GM12878 (cell line): ENCODE data around the gene UROC1. TPM values are rescaled to one million over a fixed set of nuclear protein-coding genes. Genes with fewer than 3 reads are reported as not detected.

ENCODE experiments used
- ATAC-seq: fragments of 200-7000 bp; cut with Tn5 transposase; 3 replicates; pipeline ENCODE4 v1.9.1; 2020; ENCODE audit warnings: mild to moderate bottlenecking, moderate library complexity
- BruUV-seq: library from RNA; stranded (reverse); fragments of 400-500 nt; replicated peaks from 2 replicates; lab custom pipeline; 2021; lab: Mats Ljungman, UMichigan
- CTCF ChIA-PET: fragments of 300-600 bp; sonication (Branson Sonifier 250); formaldehyde crosslinking; extraction: SDS; loops from one replicate; lab custom pipeline; 2021; ENCODE audit warnings: inconsistent platforms; lab: Yijun Ruan, JAX
- POLR2A ChIA-PET: fragments of 350-600 bp; formaldehyde crosslinking; extraction: SDS; loops from one replicate; lab custom pipeline; 2021; ENCODE audit warnings: inconsistent platforms; lab: Charles Lee
- RAD21 ChIA-PET: fragments of 300-600 bp; sonication (Branson Sonifier 250); formaldehyde crosslinking; loops from one replicate; lab custom pipeline; 2023; ENCODE audit warnings: antibody characterized with exemption; ENCODE audit not compliant: unreplicated experiment; lab: Charles Lee
- SMC1A ChIA-PET: fragments of 300-600 bp; sonication (Branson Sonifier 250); formaldehyde crosslinking; loops from one replicate; lab custom pipeline; 2023; ENCODE audit not compliant: unreplicated experiment, uncharacterized antibody; lab: Charles Lee
- DNase-seq: peaks from one replicate; pipeline ENCODE4 v3.0.0-alpha.2; 2011; ENCODE audit warnings: low read depth, low spot score
- FAIRE-seq: peaks from 3 replicates; lab custom pipeline; 2011; peaks lifted over from hg19 to GRCh38; lab: Jason Lieb, UNC
- H2AFZ ChIP-seq: 2 replicates; pipeline ENCODE4 v1.6.0; 2011; ENCODE audit warnings: low read depth, low read length, control low read depth; ENCODE audit not compliant: control insufficient read depth
- H3K27ac ChIP-seq: 2 replicates; pipeline ENCODE4 v1.5.1; 2011; ENCODE audit warnings: control low read depth; ENCODE audit not compliant: control insufficient read depth, insufficient read depth
- H3K27me3 ChIP-seq, 2 experiments: replicated peaks in 1 of 2; 2 replicates each; pipeline versions ENCODE4 v1.6.0 to v1.6.1; 2011; ENCODE audit warnings: low read length in 1 of 2; ENCODE audit not compliant: control insufficient read depth in 2 of 2, insufficient read depth in 2 of 2
- H3K36me3 ChIP-seq, 2 experiments: 2 replicates each; pipeline ENCODE4 v1.5.1; 2011; ENCODE audit warnings: low read length in 1 of 2; ENCODE audit not compliant: control insufficient read depth in 2 of 2, insufficient read depth in 2 of 2
- H3K4me1 ChIP-seq: 2 replicates; pipeline ENCODE4 v1.6.1; 2011; ENCODE audit warnings: mild to moderate bottlenecking, low read length, moderate library complexity, mixed read lengths; ENCODE audit not compliant: control insufficient read depth, insufficient read depth
- H3K4me2 ChIP-seq: 2 replicates; pipeline ENCODE4 v1.6.0; 2011; ENCODE audit warnings: control low read depth; ENCODE audit not compliant: control insufficient read depth, insufficient read depth
- H3K4me3 ChIP-seq: fragments of 200-600 bp; sonication (generic); 2 replicates; pipeline ENCODE4 v1.5.1; 2016
- H3K79me2 ChIP-seq: 2 replicates; pipeline ENCODE4 v1.6.0; 2011; ENCODE audit warnings: low read length; ENCODE audit not compliant: control insufficient read depth, insufficient read depth
- H3K9ac ChIP-seq: 2 replicates; pipeline ENCODE4 v1.8.0; 2011; ENCODE audit warnings: low read length, control low read depth, mixed read lengths; ENCODE audit not compliant: control insufficient read depth, insufficient read depth
- H3K9me3 ChIP-seq: replicated peaks from 3 replicates; pipeline ENCODE4 v1.5.1; 2011; ENCODE audit warnings: mild to moderate bottlenecking, low read length; ENCODE audit not compliant: control insufficient read depth, insufficient read depth
- H4K20me1 ChIP-seq: 2 replicates; pipeline ENCODE4 v1.6.0; 2011; ENCODE audit not compliant: control insufficient read depth, insufficient read depth
- FOS ChIP-seq: IDR thresholded peaks from 3 replicates; pipeline ENCODE4 v1.6.1; 2011; ENCODE audit warnings: borderline replicate concordance; ENCODE audit not compliant: insufficient read length; ENCODE audit errors: extremely low read depth
- GABPA ChIP-seq: IDR thresholded peaks from 2 replicates; pipeline ENCODE4 v1.6.1; 2014; ENCODE audit warnings: antibody characterized with exemption, low read depth, mild to moderate bottlenecking, inconsistent platforms
- MYB ChIP-seq: fragments of 150-350 bp; IDR thresholded peaks from 2 replicates; pipeline ENCODE4 v1.6.1; 2014; ENCODE audit warnings: mild to moderate bottlenecking, low read depth, low read length, borderline replicate concordance
- NBN ChIP-seq: fragments of 450-650 bp; IDR thresholded peaks from 2 replicates; pipeline ENCODE4 v1.6.1; 2016
- POLR2A ChIP-seq: IDR thresholded peaks from 2 replicates; pipeline ENCODE4 v1.6.1; 2011; ENCODE audit warnings: low read depth, mild to moderate bottlenecking, low read length
- SMARCA5 ChIP-seq: fragments of 450-650 bp; IDR thresholded peaks from 2 replicates; pipeline ENCODE4 v1.6.1; 2017; ENCODE audit warnings: mild to moderate bottlenecking
- WRNIP1 ChIP-seq: IDR thresholded peaks from 2 replicates; pipeline ENCODE4 v1.6.1; 2011; ENCODE audit warnings: low read depth, low read length, improper control_type of control experiment, borderline replicate concordance
- WGBS: methylation state at CpG from one replicate; pipeline ENCODE4 v1.1.6; 2016; ENCODE audit warnings: low lambda C conversion rate; ENCODE audit not compliant: insufficient replicate concordance, insufficient coverage; ENCODE audit errors: missing lambda C conversion rate; 5-methylcytosine and 5-hydroxymethylcytosine counted together
- in situ Hi-C: fragments of 300-500 bp; cut with MboI; formaldehyde crosslinking; loops from 9 replicates; pipeline ENCODE4 v1.14.3; 2018; ENCODE audit warnings: mixed read lengths
- intact Hi-C: fragments of 100-400 bp; cut with micrococcal nuclease; formaldehyde crosslinking; loops from one replicate; pipeline ENCODE4 v1.14.2; 2022; ENCODE audit not compliant: unreplicated experiment
- polyA plus RNA-seq, 11 experiments: library from polyadenylated mRNA; depleted of rRNA in 4 of 11; unstranded in 6 of 11; stranded (reverse) in 5 of 11; fragments of >200 nt; fragmentation: Nextera tagmentation in 4 of 11; fragmentation: Illumina TruSeq in 1 of 11; extraction: Ambion mirVana in 4 of 11; extraction: Trizol in 1 of 11; gene quantifications; 1 replicate in 1 of 11; 2 replicates in 10 of 11; pipeline versions ENCODE4 v1.2.1 to v1.2.3, GENCODE V29; 2011 to 2016; ENCODE audit warnings: inconsistent platforms in 2 of 11, missing spikeins in 2 of 11, low read depth in 1 of 11
- total RNA-seq, 4 experiments: library from RNA; depleted of rRNA in 3 of 4; stranded (reverse); fragments of >200 nt in 3 of 4; fragmentation: Illumina TruSeq in 1 of 4; extraction: Trizol in 1 of 4; gene quantifications; 2 replicates each; pipeline versions ENCODE4 v1.2.1 to v1.2.3, GENCODE V29; 2013 to 2021
- TF ChIP-seq, protein P1 (sequence below): fragments of 450-650 bp; IDR thresholded peaks from 2 replicates; pipeline ENCODE4 v1.6.1; 2017; ENCODE audit warnings: antibody characterized with exemption, mild to moderate bottlenecking, moderate library complexity
- TF ChIP-seq, protein P2 (sequence below): fragments of 450-650 bp; formaldehyde crosslinking; IDR thresholded peaks from 2 replicates; pipeline ENCODE4 v1.5.0; 2022; ENCODE audit warnings: mild to moderate bottlenecking, missing genetic modification characterization
- TF ChIP-seq, protein P3 (sequence below): fragments of 450-650 bp; conservative IDR thresholded peaks from 2 replicates; pipeline ENCODE4 v1.6.1; 2017; ENCODE audit warnings: mild to moderate bottlenecking, moderate library complexity
- TF ChIP-seq, protein P4 (sequence below): fragments of 450-650 bp; IDR thresholded peaks from 2 replicates; pipeline ENCODE4 v1.6.1; 2016; ENCODE audit warnings: mild to moderate bottlenecking, moderate library complexity, borderline replicate concordance

Gene UROC1
- total and polyA plus RNA-seq, 10 of the 15 experiments (the other 5 are each of a cell fraction or from before 2014, with no cell fraction given): 0.04 TPM; not detected in 9

DNA sequence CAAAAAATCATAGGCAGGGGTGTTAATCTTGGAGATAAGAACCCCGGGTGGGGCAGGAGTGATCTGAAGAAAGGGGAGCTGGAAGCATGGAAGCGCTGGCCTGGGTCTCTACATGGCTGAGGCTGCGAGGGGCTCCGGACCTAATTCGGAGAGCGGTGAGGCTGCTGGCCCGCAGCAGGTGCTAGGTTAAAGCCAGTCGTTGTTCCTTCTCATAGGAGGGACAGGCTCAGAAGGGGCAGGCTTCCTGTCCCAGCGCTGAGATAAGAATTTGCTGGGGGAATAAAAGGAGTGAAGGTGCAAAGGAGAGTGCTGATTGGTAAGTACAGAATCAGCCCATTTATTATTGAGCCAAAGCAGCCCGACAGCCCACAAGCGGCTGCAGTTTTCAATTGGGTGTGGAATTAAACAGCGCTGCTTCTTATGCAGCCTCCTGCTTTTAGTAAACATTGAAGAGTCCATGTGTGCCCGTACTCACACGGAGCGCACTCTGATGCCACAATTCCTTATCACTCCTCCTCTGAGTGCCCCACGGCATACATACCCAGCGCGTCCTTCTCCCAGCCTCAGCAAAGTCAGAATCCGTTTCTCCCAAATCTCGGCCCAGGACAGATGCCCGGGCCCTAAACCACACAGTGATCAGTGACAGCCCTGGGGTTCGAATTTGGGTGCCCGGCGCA lies 23.5 kb upstream of the UROC1 start:
- no peak overlapping the region for H3K4me2 ChIP-seq
- intact Hi-C loops (no loop called here), in situ Hi-C loops (no loop called here)
- ChIA-PET POLR2A (no interaction called here), SMC1A (no interaction called here), CTCF (no interaction called here), RAD21 (no interaction called here)
- WGBS: 71% methylated on average over 24 of the region's 24 CpGs
- no peaks in the 10 kb centered on the region for H3K36me3 ChIP-seq
- no peaks in the 10 kb centered on the region for H3K79me2 ChIP-seq
- DNase-seq: no peak
- H2AFZ ChIP-seq: no peak overlapping the region
- no peak for ATAC-seq
- H3K27ac ChIP-seq: no peak overlapping the region
- H3K4me1 ChIP-seq: no peaks in the 10 kb centered on the region
- no TSS peak for BruUV-seq
- H3K27me3 ChIP-seq: peaks cover 0 to 2% of the 10 kb centered on the region in 2 experiments; a peak in 2 of 4 replicates
- H3K9ac ChIP-seq: no peak overlapping the region
- no peak overlapping the region for H3K4me3 ChIP-seq
- H4K20me1 ChIP-seq: no peaks in the 10 kb centered on the region
- no peak for FAIRE-seq
- H3K9me3 ChIP-seq: no peaks in the 10 kb centered on the region
- TF ChIP-seq SMARCA5 (no peak), POLR2A (no peak), MYB (no peak), NBN (no peak), GABPA (no peak), WRNIP1 (no peak), FOS (no peak)
- TF ChIP-seq, protein P1, sequence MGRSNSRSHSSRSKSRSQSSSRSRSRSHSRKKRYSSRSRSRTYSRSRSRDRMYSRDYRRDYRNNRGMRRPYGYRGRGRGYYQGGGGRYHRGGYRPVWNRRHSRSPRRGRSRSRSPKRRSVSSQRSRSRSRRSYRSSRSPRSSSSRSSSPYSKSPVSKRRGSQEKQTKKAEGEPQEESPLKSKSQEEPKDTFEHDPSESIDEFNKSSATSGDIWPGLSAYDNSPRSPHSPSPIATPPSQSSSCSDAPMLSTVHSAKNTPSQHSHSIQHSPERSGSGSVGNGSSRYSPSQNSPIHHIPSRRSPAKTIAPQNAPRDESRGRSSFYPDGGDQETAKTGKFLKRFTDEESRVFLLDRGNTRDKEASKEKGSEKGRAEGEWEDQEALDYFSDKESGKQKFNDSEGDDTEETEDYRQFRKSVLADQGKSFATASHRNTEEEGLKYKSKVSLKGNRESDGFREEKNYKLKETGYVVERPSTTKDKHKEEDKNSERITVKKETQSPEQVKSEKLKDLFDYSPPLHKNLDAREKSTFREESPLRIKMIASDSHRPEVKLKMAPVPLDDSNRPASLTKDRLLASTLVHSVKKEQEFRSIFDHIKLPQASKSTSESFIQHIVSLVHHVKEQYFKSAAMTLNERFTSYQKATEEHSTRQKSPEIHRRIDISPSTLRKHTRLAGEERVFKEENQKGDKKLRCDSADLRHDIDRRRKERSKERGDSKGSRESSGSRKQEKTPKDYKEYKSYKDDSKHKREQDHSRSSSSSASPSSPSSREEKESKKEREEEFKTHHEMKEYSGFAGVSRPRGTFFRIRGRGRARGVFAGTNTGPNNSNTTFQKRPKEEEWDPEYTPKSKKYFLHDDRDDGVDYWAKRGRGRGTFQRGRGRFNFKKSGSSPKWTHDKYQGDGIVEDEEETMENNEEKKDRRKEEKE: no peak
- TF ChIP-seq, protein P2, sequence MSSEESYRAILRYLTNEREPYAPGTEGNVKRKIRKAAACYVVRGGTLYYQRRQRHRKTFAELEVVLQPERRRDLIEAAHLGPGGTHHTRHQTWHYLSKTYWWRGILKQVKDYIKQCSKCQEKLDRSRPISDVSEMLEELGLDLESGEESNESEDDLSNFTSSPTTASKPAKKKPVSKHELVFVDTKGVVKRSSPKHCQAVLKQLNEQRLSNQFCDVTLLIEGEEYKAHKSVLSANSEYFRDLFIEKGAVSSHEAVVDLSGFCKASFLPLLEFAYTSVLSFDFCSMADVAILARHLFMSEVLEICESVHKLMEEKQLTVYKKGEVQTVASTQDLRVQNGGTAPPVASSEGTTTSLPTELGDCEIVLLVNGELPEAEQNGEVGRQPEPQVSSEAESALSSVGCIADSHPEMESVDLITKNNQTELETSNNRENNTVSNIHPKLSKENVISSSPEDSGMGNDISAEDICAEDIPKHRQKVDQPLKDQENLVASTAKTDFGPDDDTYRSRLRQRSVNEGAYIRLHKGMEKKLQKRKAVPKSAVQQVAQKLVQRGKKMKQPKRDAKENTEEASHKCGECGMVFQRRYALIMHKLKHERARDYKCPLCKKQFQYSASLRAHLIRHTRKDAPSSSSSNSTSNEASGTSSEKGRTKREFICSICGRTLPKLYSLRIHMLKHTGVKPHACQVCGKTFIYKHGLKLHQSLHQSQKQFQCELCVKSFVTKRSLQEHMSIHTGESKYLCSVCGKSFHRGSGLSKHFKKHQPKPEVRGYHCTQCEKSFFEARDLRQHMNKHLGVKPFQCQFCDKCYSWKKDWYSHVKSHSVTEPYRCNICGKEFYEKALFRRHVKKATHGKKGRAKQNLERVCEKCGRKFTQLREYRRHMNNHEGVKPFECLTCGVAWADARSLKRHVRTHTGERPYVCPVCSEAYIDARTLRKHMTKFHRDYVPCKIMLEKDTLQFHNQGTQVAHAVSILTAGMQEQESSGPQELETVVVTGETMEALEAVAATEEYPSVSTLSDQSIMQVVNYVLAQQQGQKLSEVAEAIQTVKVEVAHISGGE (CRISPR knock-in tag): no peak
- TF ChIP-seq, protein P3, sequence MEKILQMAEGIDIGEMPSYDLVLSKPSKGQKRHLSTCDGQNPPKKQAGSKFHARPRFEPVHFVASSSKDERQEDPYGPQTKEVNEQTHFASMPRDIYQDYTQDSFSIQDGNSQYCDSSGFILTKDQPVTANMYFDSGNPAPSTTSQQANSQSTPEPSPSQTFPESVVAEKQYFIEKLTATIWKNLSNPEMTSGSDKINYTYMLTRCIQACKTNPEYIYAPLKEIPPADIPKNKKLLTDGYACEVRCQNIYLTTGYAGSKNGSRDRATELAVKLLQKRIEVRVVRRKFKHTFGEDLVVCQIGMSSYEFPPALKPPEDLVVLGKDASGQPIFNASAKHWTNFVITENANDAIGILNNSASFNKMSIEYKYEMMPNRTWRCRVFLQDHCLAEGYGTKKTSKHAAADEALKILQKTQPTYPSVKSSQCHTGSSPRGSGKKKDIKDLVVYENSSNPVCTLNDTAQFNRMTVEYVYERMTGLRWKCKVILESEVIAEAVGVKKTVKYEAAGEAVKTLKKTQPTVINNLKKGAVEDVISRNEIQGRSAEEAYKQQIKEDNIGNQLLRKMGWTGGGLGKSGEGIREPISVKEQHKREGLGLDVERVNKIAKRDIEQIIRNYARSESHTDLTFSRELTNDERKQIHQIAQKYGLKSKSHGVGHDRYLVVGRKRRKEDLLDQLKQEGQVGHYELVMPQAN: no peak
- TF ChIP-seq, protein P4, sequence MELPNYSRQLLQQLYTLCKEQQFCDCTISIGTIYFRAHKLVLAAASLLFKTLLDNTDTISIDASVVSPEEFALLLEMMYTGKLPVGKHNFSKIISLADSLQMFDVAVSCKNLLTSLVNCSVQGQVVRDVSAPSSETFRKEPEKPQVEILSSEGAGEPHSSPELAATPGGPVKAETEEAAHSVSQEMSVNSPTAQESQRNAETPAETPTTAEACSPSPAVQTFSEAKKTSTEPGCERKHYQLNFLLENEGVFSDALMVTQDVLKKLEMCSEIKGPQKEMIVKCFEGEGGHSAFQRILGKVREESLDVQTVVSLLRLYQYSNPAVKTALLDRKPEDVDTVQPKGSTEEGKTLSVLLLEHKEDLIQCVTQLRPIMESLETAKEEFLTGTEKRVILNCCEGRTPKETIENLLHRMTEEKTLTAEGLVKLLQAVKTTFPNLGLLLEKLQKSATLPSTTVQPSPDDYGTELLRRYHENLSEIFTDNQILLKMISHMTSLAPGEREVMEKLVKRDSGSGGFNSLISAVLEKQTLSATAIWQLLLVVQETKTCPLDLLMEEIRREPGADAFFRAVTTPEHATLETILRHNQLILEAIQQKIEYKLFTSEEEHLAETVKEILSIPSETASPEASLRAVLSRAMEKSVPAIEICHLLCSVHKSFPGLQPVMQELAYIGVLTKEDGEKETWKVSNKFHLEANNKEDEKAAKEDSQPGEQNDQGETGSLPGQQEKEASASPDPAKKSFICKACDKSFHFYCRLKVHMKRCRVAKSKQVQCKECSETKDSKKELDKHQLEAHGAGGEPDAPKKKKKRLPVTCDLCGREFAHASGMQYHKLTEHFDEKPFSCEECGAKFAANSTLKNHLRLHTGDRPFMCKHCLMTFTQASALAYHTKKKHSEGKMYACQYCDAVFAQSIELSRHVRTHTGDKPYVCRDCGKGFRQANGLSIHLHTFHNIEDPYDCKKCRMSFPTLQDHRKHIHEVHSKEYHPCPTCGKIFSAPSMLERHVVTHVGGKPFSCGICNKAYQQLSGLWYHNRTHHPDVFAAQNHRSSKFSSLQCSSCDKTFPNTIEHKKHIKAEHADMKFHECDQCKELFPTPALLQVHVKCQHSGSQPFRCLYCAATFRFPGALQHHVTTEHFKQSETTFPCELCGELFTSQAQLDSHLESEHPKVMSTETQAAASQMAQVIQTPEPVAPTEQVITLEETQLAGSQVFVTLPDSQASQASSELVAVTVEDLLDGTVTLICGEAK: no peak
